ENCODE measurements around the gene MMP24.
"Not testable (repeated sequence)": the region's sequence is repeated elsewhere in the genome, so short reads cannot be mapped to it uniquely, and the experiment has no call there.

Gene MMP24

DNA sequence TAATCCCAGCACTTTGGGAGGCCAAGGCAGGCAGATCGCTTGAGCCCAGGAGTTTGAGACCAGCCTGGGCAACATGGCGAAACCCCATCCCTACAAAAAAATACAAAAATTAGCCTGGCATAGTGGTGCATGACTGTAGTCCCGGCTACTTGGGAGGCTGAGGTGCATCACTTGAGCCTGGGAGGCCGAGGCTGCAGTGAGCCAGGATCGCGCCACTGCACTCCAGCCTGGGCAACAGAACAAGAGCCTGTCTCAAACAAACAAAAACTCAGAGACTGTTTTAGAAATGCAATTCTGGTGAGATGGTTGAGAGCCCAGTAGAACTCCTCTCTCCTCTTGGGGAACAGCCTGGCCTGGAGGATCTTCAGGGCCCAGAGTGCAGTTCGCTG is 89.1 kb downstream of the MMP24 start:
- DNase-seq = not testable (repeated sequence)

DNA sequence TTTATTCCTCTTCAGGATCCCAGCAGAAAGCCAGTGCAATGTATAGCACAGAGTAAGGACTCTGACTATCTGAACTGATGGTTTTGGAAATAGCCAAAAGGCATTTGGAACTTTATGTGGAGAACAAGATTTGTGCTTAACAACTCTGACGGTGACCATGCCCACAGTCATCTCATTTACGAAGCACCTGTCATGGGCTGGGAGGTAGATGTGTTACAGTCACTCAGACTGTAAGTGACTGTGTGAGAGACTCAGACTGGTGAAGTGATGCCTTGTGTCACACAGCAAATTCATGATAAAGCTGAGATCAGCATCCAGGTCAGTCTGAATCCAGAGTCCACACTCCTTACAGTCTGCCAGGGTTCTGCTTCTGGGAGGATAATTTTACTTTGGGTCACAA is 89.6 kb downstream of the MMP24 start:
- DNase-seq = no peak

DNA sequence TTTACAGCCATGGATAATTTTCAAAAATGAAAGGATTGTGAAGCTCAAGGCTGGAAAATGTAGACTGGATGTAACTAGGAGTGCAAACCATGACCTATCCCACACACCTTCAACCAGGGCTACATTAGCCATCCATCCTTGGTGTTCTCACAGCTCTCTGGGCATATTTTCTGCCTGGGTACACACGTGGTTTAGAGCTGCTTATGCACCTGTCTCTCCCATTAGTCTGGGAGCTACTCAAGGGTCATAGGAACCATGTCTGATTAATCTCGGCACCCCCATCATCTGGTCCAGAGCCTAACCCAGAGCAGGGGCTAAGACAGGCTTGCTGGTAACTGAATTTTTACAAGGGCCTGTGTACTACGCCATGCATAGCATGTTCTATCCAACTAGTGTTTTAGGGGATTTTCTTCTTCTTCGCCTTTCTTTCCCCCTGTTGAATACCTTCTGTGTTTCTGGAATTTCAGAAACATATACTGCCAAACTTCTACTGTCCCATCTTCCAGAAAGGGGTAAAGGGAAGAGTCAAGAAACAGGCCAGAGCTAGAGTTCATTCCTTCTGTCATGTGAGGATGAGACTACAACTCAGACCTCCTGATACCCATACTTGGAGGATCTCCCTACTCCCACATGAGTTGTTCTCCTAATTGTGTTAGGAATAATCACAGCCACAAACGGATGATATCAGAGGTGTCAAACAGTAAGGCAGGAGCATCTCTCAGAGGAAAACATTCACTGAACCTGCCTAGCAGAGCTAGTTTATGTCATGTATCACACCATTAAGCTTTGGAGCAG is 91.1 kb downstream of the MMP24 start:
- no peak for DNase-seq

- no peak for DNase-seq
These were observed 92.1 kb downstream of the MMP24 start for GRCh38 chr20:35318502-35319157.

GRCh38 chr20:35319192-35319870 is 92.8 kb downstream of the MMP24 start:
- DNase-seq = no peak

DNA sequence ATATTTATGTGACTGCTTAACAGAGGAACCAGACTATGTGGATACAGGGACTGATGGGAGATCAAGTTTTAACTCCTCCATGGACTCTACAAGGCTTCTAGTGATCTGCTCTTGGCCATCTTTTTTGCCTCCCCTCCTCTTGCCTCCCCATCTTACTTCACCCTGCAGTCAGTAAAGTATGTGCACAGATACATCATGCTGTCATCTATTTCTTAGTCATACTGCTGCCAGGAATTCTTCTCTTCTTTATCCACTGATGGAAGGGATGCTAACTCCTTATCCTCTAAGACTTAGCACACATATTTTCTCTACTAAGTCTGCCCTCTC is 93.3 kb downstream of the MMP24 start:
- no peak for DNase-seq

GRCh38 chr20:35320396-35321126 is 94.1 kb downstream of the MMP24 start:
- no peak for DNase-seq

DNA sequence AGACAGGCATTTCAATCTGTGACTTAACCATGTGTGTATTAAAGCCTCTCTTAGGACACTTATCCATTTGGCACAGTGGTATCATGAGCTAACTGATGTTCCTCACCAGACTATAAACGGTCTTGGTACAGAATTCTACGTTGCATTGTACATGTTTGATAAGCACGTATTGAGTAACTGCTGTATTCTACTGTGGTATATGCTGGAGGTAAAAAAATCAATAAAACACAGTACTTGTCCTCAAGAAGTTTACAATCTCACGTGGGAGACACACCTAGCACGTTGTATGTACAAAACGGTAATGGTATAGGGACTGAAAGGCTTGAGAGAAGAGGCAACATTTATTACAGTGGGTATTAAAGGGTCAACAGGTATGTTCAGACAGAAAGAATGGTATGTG is 98.9 kb downstream of the MMP24 start:
- DNase-seq = no peak

- no peak for DNase-seq
These were observed 99.7 kb downstream of the MMP24 start for GRCh38 chr20:35326021-35326739.

Data from central memory CD4-positive, alpha-beta T cell (primary cell).